K562 (cell line): Measurements from ENCODE around the gene ZNF264. TPM values are rescaled to one million over a fixed set of nuclear protein-coding genes. Genes with fewer than 3 reads are reported as not detected.

Experiments used
- ATAC-seq: fragments of 200-7000 bp; cut with Tn5 transposase; 3 replicates; pipeline ENCODE4 v1.9.1; 2020; ENCODE audit warnings: moderate library complexity
- BruUV-seq: library from RNA; stranded (reverse); fragments of 400-500 nt; replicated peaks from 2 replicates; lab custom pipeline; 2021; lab: Mats Ljungman, UMichigan
- CTCF ChIA-PET: fragments of 300-600 bp; formaldehyde crosslinking; extraction: SDS; loops from one replicate; lab custom pipeline; 2021; ENCODE audit warnings: low intra/inter-chr PET ratio; lab: Yijun Ruan, JAX
- POLR2A ChIA-PET: fragments of 300-600, 350-650 bp; sonication (Branson Sonifier 250); formaldehyde crosslinking; extraction: SDS; loops from one replicate; lab custom pipeline; 2021; ENCODE audit warnings: antibody characterized with exemption, inconsistent platforms; lab: Yijun Ruan, JAX
- DNase-seq, 4 experiments: peaks; one replicate each; pipeline versions ENCODE4 v3.0.0 to v3.0.0-alpha.2; 2011 to 2018; ENCODE audit warnings: low spot score in 3 of 4, mixed read lengths in 3 of 4; ENCODE audit errors: extremely low read depth in 1 of 4
- FAIRE-seq: peaks from 2 replicates; lab custom pipeline; 2011; peaks lifted over from hg19 to GRCh38; lab: Jason Lieb, UNC
- H2AFZ ChIP-seq: 2 replicates; pipeline ENCODE4 v1.6.0; 2011; ENCODE audit warnings: low read depth, low read length, control low read depth, inconsistent platforms
- H3K27ac ChIP-seq: fragments of 200-600 bp; 3 replicates; pipeline ENCODE4 v1.8.0; 2011; ENCODE audit warnings: low read depth, mild to moderate bottlenecking, control low read depth, inconsistent platforms, low read length, moderate library complexity, mixed read lengths; ENCODE audit errors: extremely low read depth
- H3K27me3 ChIP-seq, 2 experiments: fragments of 300-600 bp in 1 of 2; 2 replicates in 1 of 2; 3 replicates in 1 of 2; pipeline versions ENCODE4 v1.6.0 to v1.8.0; 2011; ENCODE audit warnings: inconsistent platforms in 2 of 2, low read length in 2 of 2, mild to moderate bottlenecking in 1 of 2, mixed read lengths in 1 of 2, moderate library complexity in 1 of 2; ENCODE audit not compliant: control insufficient read depth in 2 of 2, insufficient read depth in 2 of 2
- H3K36me3 ChIP-seq: fragments of 300-600 bp; 3 replicates; pipeline ENCODE4 v1.8.0; 2011; ENCODE audit warnings: mild to moderate bottlenecking, low read length, inconsistent platforms; ENCODE audit not compliant: control insufficient read depth, insufficient read depth
- H3K4me1 ChIP-seq, 2 experiments: fragments of 200-600 bp in 1 of 2; replicated peaks in 1 of 2; 2 replicates in 1 of 2; 3 replicates in 1 of 2; pipeline versions ENCODE4 v1.5.1 to v1.8.0; 2011; ENCODE audit warnings: inconsistent platforms in 2 of 2, low read length in 2 of 2, mild to moderate bottlenecking in 1 of 2, mixed read lengths in 1 of 2, moderate library complexity in 1 of 2; ENCODE audit not compliant: control insufficient read depth in 2 of 2, insufficient read depth in 2 of 2
- H3K4me2 ChIP-seq: 2 replicates; pipeline ENCODE4 v1.6.1; 2011; ENCODE audit warnings: low read length, control low read depth, inconsistent platforms, mixed read lengths; ENCODE audit not compliant: insufficient read depth
- H3K4me3 ChIP-seq: fragments of 200-600 bp; sonication (generic), shearing (Covaris generic); 2 replicates; pipeline ENCODE4 v1.5.1; 2016; ENCODE audit warnings: control low read depth, inconsistent platforms
- H3K79me2 ChIP-seq: fragments of 200-600 bp; 3 replicates; pipeline ENCODE4 v1.8.0; 2011; ENCODE audit warnings: low read length, inconsistent platforms; ENCODE audit not compliant: control insufficient read depth, insufficient read depth
- H3K9ac ChIP-seq, 2 experiments: 2 replicates each; pipeline versions ENCODE4 v1.6.0 to v1.6.1; 2011; ENCODE audit warnings: low read depth in 2 of 2, low read length in 2 of 2, control low read depth in 1 of 2, inconsistent platforms in 1 of 2, mild to moderate bottlenecking in 1 of 2, mixed read lengths in 1 of 2; ENCODE audit not compliant: insufficient read depth in 1 of 2
- H3K9me1 ChIP-seq: one replicate; pipeline ENCODE4 v1.6.0; 2011; ENCODE audit warnings: inconsistent platforms, mild to moderate bottlenecking, low read length, moderate library complexity; ENCODE audit not compliant: control insufficient read depth, insufficient read depth
- H3K9me3 ChIP-seq: replicated peaks from 2 replicates; pipeline ENCODE4 v1.5.1; 2011; ENCODE audit warnings: low read depth, low read length, inconsistent platforms; ENCODE audit not compliant: control insufficient read depth, insufficient read depth
- H4K20me1 ChIP-seq: replicated peaks from 2 replicates; pipeline ENCODE4 v1.6.1; 2011; ENCODE audit warnings: low read length, inconsistent platforms, mixed read lengths; ENCODE audit not compliant: control insufficient read depth, insufficient read depth
- COPS2 ChIP-seq: fragments of 450-650 bp; conservative IDR thresholded peaks from 2 replicates; pipeline ENCODE4 v1.6.1; 2016; ENCODE audit warnings: mild to moderate bottlenecking, moderate library complexity
- SIRT6 ChIP-seq: IDR thresholded peaks from one replicate; pipeline ENCODE4 v1.6.1; 2012; ENCODE audit warnings: low read depth, mild to moderate bottlenecking, control low read depth, inconsistent platforms, low read length, moderate library complexity
- ZFP30 ChIP-seq: fragments of 250-450 bp; sonication (Bioruptor Pico); IDR thresholded peaks from 2 replicates; pipeline ENCODE4 v1.8.0; 2022; ENCODE audit warnings: moderate library complexity, mild to moderate bottlenecking, inconsistent platforms, borderline replicate concordance
- WGBS: fragments of 100-300 bp; shearing (Covaris generic); methylation state at CpG from one replicate; pipeline ENCODE4 v1.1.6; 2016; ENCODE audit warnings: low coverage, mixed read lengths; ENCODE audit not compliant: insufficient coverage; ENCODE audit errors: missing lambda C conversion rate; 5-methylcytosine and 5-hydroxymethylcytosine counted together
- in situ Hi-C: fragments of 300-500 bp; cut with MboI; formaldehyde crosslinking; loops from 4 replicates; pipeline ENCODE4 v1.15.0; 2018; ENCODE audit warnings: inconsistent platforms, mixed read lengths
- intact Hi-C: fragments of 100-400 bp; cut with micrococcal nuclease; formaldehyde crosslinking; loops from 2 replicates; pipeline ENCODE4 v1.14.2; 2022
- polyA plus RNA-seq, 8 experiments: library from polyadenylated mRNA; depleted of rRNA in 4 of 8; stranded (reverse) in 5 of 8; unstranded in 3 of 8; fragments of >200 nt; fragmentation: Nextera tagmentation in 2 of 8; fragmentation: Illumina TruSeq in 1 of 8; extraction: Ambion mirVana in 2 of 8; extraction: Trizol in 1 of 8; gene quantifications; 2 replicates each; pipeline versions ENCODE4 v1.2.1 to v1.2.3, GENCODE V29; 2011 to 2014; ENCODE audit warnings: inconsistent platforms in 1 of 8, missing spikeins in 1 of 8
- total RNA-seq, 7 experiments: library from RNA; depleted of rRNA in 6 of 7; stranded (reverse); fragments of >200 nt in 6 of 7; fragmentation: Illumina TruSeq in 2 of 7; extraction: Trizol in 2 of 7; gene quantifications; 2 replicates each; pipeline versions ENCODE4 v1.2.1 to v1.2.3, GENCODE V29; 2011 to 2021; ENCODE audit warnings: low replicate concordance in 1 of 7
- TF ChIP-seq, protein P1 (sequence below): sonication (generic); formaldehyde crosslinking; IDR thresholded peaks from 2 replicates; pipeline ENCODE4 v1.8.0; 2022; ENCODE audit warnings: missing genetic modification reagents, mild to moderate bottlenecking, moderate library complexity, borderline replicate concordance

Gene ZNF264
- total and polyA plus RNA-seq, 9 of the 15 experiments (the other 6 are each of a cell fraction or from before 2014, with no cell fraction given): 0.08 to 7.9 (median 1.3) TPM

DNA sequence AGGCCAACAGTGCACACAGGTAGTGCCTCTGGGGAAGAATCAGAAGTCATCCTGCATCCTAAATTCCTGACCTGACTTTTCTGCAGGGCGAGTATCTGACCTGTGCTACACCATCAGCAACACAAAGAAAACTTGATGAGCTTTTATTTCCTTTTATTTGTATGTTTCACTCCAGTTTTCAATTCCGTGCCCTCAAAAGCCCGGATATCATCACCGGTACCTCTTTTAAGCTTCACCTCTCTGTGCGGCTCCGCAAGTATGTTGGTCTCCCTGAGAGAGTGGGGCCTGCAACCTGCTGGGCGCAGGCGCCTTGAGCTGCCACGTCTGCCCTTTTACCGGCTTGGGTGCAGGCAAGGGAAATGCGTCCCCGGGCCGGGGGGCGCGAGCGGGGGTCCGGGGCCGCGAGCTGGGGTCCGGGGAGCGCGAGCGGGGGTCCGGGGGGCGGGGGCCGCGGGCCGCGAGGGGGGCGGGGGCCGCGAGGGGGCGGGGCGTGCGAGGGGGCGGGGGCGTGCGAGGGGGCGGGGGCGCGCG, 19.7 kb upstream of the ZNF264 start:
- in situ Hi-C loops (no loop called here), intact Hi-C loops (no loop called here)
- FAIRE-seq (no peak), ATAC-seq (no peak), DNase-seq (peak in 2 of 4 experiments; percentile 6 to 30)
- WGBS: 82% methylated on average over 10 of the region's 42 CpGs
- Histone ChIP-seq H3K4me1 (no peaks in the 10 kb centered on the region; a peak in 1 of 5 replicates), H3K79me2 (no peaks in the 10 kb centered on the region), H3K9me1 (no peaks in the 10 kb centered on the region), H3K9ac (no peak overlapping the region), H2AFZ (no peak overlapping the region), H3K4me3 (no peak overlapping the region), H3K4me2 (no peak overlapping the region), H4K20me1 (no peaks in the 10 kb centered on the region), H3K36me3 (no peaks in the 10 kb centered on the region), H3K27me3 (no peaks in the 10 kb centered on the region), H3K9me3 (peaks cover 2% of the 10 kb centered on the region; the same call in 1 of the 2 replicates), H3K27ac (no peak overlapping the region)
- no peak for TF ChIP-seq SIRT6
- no peak for TF ChIP-seq ZFP30 (CRISPR knock-in tag)
- TF ChIP-seq COPS2: no peak
- BruUV-seq: no TSS peak
- ChIA-PET CTCF (no interaction called here), POLR2A (interaction anchor here (0.6 kb wide), 1 partner anchor 34 kb away, joined by 4 read pairs; no protein-coding TSS in a partner anchor)

DNA sequence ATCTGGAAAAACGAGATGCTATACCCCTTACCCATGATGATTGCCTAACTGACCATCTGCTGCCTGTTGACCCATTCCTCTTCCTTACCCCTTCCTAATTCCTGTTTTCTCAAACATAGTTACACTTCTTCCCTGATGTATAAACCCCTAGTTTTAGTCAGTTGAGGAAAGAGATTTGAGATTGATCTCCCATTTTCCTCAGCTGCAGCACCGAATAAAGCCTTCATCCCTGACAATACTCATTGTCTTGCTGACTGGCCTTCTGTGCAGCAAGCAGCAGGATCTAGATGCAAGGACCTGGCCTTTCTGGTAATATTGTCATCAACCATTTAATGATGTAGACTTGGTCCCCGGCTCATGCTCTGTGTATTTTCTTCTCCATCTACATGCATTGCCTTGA, 999 bp upstream of the ZNF264 start:
- Histone ChIP-seq H2AFZ (no peak overlapping the region), H4K20me1 (no peaks in the 10 kb centered on the region), H3K4me2 (no peak overlapping the region), H3K27me3 (no peaks in the 10 kb centered on the region), H3K36me3 (0 out of 3 replicates have a peak, but pooled peaks cover 2% of the 10 kb centered on the region), H3K9me3 (peaks cover 11% of the 10 kb centered on the region), H3K9ac (no peak overlapping the region), H3K4me1 (peaks cover 3 to 11% of the 10 kb centered on the region in 2 experiments; a peak in 3 of 5 replicates), H3K79me2 (peaks cover 9% of the 10 kb centered on the region; the same call in 2 of the 3 replicates), H3K4me3 (no peak overlapping the region), H3K27ac (no peak overlapping the region), H3K9me1 (no peaks in the 10 kb centered on the region)
- DNase-seq (no peak), FAIRE-seq (no peak), ATAC-seq (no peak)
- CTCF ChIA-PET: no interaction called here
- TF ChIP-seq, protein P1, sequence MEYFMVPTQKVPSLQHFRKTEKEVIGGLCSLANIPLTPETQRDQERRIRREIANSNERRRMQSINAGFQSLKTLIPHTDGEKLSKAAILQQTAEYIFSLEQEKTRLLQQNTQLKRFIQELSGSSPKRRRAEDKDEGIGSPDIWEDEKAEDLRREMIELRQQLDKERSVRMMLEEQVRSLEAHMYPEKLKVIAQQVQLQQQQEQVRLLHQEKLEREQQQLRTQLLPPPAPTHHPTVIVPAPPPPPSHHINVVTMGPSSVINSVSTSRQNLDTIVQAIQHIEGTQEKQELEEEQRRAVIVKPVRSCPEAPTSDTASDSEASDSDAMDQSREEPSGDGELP (CRISPR knock-in tag): no peak
- BruUV-seq: no TSS peak
- 0% methylated on average over 3 of the region's 3 CpGs for WGBS
- in situ Hi-C loops (no loop called here), intact Hi-C loops (no loop called here)
- POLR2A ChIA-PET: no interaction called here
